Hepatocyte (in vitro differentiated cells): ENCODE data around the gene DMWD.

Experiments used
- EZH2 ChIP-seq: fragments of 200-600 bp; sonication (generic); IDR thresholded peaks from 2 replicates; pipeline ENCODE4 v1.6.1; 2016; ENCODE audit warnings: antibody characterized with exemption, mild to moderate bottlenecking, borderline replicate concordance
- TF ChIP-seq, protein P1 (sequence below): fragments of 200-600 bp; sonication (generic); IDR thresholded peaks from 2 replicates; pipeline ENCODE4 v1.5.1; 2016; ENCODE audit warnings: antibody characterized with exemption, mild to moderate bottlenecking; ENCODE audit not compliant: poor library complexity

DNA sequence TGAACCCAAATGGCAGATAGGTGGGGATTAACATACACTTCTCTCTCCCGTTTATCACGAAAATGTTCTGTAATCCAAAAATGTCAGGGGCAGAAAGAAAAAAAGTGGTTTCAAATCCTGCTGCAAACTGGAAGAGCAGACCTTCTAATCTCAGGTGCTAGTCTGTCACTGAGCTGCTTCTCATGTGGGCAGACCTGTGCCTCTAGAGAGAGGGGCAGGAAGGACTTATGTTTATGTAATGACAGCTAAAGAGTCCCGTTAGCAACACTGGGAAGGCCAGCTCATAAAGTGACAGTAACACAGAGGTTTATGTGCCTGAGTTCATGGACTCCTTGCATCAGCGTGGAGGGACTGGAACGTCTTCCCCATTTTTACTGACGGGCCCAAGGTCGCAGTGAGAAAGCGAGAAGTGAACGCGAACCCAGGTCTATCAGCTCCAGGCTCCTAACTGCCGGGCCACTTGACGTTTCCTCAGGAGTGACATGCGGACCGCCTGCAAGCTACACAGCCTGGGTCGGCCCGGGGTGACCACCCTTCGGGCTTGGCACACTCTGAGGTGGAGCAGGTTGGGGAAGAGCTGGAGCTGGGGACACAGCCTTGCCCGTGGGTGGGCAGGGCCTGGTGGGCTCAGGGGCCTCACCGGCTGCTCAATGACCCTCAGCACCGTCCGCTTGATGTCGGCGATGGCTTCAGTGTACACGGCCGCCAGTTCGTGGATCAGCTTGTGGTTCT is 32.1 kb upstream of the DMWD start:
- TF ChIP-seq, protein P1, sequence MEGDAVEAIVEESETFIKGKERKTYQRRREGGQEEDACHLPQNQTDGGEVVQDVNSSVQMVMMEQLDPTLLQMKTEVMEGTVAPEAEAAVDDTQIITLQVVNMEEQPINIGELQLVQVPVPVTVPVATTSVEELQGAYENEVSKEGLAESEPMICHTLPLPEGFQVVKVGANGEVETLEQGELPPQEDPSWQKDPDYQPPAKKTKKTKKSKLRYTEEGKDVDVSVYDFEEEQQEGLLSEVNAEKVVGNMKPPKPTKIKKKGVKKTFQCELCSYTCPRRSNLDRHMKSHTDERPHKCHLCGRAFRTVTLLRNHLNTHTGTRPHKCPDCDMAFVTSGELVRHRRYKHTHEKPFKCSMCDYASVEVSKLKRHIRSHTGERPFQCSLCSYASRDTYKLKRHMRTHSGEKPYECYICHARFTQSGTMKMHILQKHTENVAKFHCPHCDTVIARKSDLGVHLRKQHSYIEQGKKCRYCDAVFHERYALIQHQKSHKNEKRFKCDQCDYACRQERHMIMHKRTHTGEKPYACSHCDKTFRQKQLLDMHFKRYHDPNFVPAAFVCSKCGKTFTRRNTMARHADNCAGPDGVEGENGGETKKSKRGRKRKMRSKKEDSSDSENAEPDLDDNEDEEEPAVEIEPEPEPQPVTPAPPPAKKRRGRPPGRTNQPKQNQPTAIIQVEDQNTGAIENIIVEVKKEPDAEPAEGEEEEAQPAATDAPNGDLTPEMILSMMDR, result no peak
- TF ChIP-seq EZH2, result no peak
